Thyroid gland (tissue), 4 donors: ENCODE results near the gene LHFPL6. TPM values are rescaled to one million over a fixed set of nuclear protein-coding genes. Genes with fewer than 3 reads are reported as not detected.

Experiments
- DNase-seq, 2 donors: peaks; one replicate each; pipeline ENCODE4 v3.0.0-alpha.2; 2019
- H3K27ac ChIP-seq, 3 donors: fragments of 200-600 bp; sonication (generic); 1 replicate in 2 of 3; 2 replicates in 1 of 3; pipeline ENCODE4 v1.5.1; 2016 to 2019; ENCODE audit warnings: mild to moderate bottlenecking in 1 of 3, moderate library complexity in 1 of 3
- H3K27me3 ChIP-seq: fragments of 200-600 bp; sonication (generic); one replicate; pipeline ENCODE4 v1.5.1; 2019
- H3K36me3 ChIP-seq, 2 donors: fragments of 200-600 bp; sonication (generic); one replicate each; pipeline ENCODE4 v1.5.1; 2016 to 2019
- H3K4me1 ChIP-seq, 2 donors: fragments of 200-600 bp; sonication (generic); one replicate each; pipeline ENCODE4 v1.5.1; 2017 to 2019
- H3K4me3 ChIP-seq, 3 donors: fragments of 200-600 bp; sonication (generic); replicated peaks in 1 of 3; 1 replicate in 2 of 3; 2 replicates in 1 of 3; pipeline ENCODE4 v1.5.1; 2016; ENCODE audit warnings: mild to moderate bottlenecking in 1 of 3
- H3K9me3 ChIP-seq: fragments of 200-600 bp; sonication (generic); one replicate; pipeline ENCODE4 v1.5.1; 2017
- POLR2A ChIP-seq, 2 donors: fragments of 450-650 bp; IDR thresholded peaks; one replicate each; pipeline ENCODE4 v1.6.1; 2017; ENCODE audit warnings: antibody characterized with exemption in 2 of 2, mild to moderate bottlenecking in 2 of 2, moderate library complexity in 1 of 2
- WGBS, 2 donors: methylation state at CpG; one replicate each; pipeline ENCODE4 v1.1.5; 2017; 5-methylcytosine and 5-hydroxymethylcytosine counted together
- intact Hi-C: fragments of 100-400 bp; cut with DNase I; formaldehyde crosslinking; loops from one replicate; pipeline ENCODE4 v1.15.1; 2023
- total RNA-seq, 4 donors: library from RNA; depleted of rRNA; stranded (reverse); fragments of >200 nt; gene quantifications; one replicate each; pipeline ENCODE4 v1.2.3, GENCODE V29; 2016
- TF ChIP-seq, protein P1 (sequence below), 6 experiments: fragments of 200-600 bp in 3 of 6; fragments of 450-650 bp in 3 of 6; sonication (generic) in 3 of 6; IDR thresholded peaks; one replicate each; pipeline ENCODE4 v1.5.1; 2016 to 2019; ENCODE audit warnings: antibody characterized with exemption in 6 of 6, mild to moderate bottlenecking in 2 of 6, inconsistent platforms in 1 of 6, moderate library complexity in 1 of 6

The LHFPL6 gene
- total RNA-seq, 4 donors from 2014 or later = 23.6 to 86.3 (median 42.0) TPM

DNA sequence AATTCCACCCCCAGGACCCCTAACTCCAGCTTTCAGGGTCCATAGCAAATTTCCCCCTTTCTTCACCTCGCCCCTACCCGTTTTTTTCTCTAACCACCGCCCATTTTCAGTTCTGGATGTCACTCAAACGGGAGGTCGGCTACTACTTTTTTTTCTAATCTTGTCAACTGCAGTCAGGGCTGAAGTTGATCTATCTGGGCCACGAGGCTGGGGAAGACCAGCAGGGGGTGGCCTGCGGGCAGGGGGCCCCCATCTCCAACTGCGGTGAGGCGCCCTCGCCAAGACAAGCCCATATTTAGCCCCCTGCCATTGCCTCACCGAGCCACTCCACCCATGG lies 748 bp downstream of the LHFPL6 start:
- H3K9me3 ChIP-seq = no peaks in the 10 kb centered on the region
- peak overlapping the region; percentile 51 to 77 (median 75) for H3K4me3 ChIP-seq
- intact Hi-C loops = loop anchor here (5.0 kb wide), 1 partner anchor 330 kb away; no protein-coding TSS in a partner anchor
- H3K27ac ChIP-seq = peak overlapping the region in 2 of 3 donors; percentile 74 to 87
- no peak for DNase-seq
- no peaks in the 10 kb centered on the region for H3K27me3 ChIP-seq
- no peaks in the 10 kb centered on the region for H3K36me3 ChIP-seq
- H3K4me1 ChIP-seq = peaks cover 7 to 9% of the 10 kb centered on the region in 2 donors
- WGBS, 2 donors = 1 to 3% methylated on average over 11 of the region's 11 CpGs
- TF ChIP-seq, protein P1, sequence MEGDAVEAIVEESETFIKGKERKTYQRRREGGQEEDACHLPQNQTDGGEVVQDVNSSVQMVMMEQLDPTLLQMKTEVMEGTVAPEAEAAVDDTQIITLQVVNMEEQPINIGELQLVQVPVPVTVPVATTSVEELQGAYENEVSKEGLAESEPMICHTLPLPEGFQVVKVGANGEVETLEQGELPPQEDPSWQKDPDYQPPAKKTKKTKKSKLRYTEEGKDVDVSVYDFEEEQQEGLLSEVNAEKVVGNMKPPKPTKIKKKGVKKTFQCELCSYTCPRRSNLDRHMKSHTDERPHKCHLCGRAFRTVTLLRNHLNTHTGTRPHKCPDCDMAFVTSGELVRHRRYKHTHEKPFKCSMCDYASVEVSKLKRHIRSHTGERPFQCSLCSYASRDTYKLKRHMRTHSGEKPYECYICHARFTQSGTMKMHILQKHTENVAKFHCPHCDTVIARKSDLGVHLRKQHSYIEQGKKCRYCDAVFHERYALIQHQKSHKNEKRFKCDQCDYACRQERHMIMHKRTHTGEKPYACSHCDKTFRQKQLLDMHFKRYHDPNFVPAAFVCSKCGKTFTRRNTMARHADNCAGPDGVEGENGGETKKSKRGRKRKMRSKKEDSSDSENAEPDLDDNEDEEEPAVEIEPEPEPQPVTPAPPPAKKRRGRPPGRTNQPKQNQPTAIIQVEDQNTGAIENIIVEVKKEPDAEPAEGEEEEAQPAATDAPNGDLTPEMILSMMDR (IDR thresholded peaks at IDR 0.05) = no peak
- no peak for TF ChIP-seq POLR2A (IDR thresholded peaks at IDR 0.05)

DNA sequence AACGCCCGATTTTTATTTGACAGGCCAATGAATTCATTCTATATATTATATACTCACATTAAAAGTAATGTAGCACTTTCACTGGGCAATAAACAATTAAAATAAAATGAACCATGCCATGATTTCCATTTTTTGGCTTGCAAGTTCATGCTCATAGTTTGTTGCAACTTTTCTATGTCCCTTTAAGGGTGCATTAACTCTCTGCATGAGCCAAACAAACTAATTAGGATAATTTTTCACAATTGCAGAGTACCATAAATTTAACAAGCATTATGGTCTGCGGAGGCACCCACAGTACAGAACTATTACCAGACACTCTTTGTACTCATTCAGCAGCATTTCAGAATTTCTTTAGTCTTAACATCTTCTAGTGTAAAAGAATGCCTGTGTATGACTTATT lies 1.4 kb downstream of the LHFPL6 start:
- no peak for TF ChIP-seq POLR2A (IDR thresholded peaks at IDR 0.05)
- TF ChIP-seq, protein P1 (IDR thresholded peaks at IDR 0.05) = no peak
- Histone ChIP-seq H3K27me3 (no peaks in the 10 kb centered on the region), H3K36me3 (no peaks in the 10 kb centered on the region), H3K4me1 (peaks cover 7 to 9% of the 10 kb centered on the region in 2 donors), H3K4me3 (peak overlapping the region in 1 of 3 donors; percentile 77), H3K27ac (peak overlapping the region in 1 of 3 donors; percentile 87), H3K9me3 (no peaks in the 10 kb centered on the region)
- intact Hi-C loops = loop anchor here (5.0 kb wide), 1 partner anchor 329 kb away; no protein-coding TSS in a partner anchor
- 77 to 81% methylated on average over 3 of the region's 3 CpGs for WGBS, 2 donors
- DNase-seq = no peak

DNA sequence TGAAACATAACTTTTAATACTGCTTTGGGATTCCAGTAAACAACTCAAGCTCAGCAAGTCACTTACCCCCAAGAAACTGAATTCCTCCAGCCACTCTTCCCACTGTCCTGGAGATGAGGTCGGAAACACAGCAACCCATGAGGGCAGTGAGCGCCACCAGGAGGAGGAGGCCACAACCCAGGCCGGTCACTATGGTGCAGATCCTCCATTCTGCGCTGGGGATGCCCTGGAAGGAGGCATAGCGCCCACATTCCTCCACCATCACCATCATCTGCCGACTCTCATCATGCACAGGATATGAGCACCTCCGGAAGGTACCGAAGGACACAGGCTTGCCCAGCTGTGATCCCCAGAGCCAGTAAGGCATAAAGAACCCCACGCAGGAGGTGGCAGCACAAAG lies 2.2 kb downstream of the LHFPL6 start:
- TF ChIP-seq, protein P1 (IDR thresholded peaks at IDR 0.05) = no peak
- no peak for TF ChIP-seq POLR2A (IDR thresholded peaks at IDR 0.05)
- Histone ChIP-seq H3K4me3 (peak overlapping the region in 1 of 3 donors; percentile 8), H3K36me3 (no peaks in the 10 kb centered on the region), H3K27me3 (no peaks in the 10 kb centered on the region), H3K4me1 (peaks cover 7 to 9% of the 10 kb centered on the region in 2 donors), H3K9me3 (no peaks in the 10 kb centered on the region), H3K27ac (no peak overlapping the region)
- no peak for DNase-seq
- intact Hi-C loops = loop anchor here (5.0 kb wide), 1 partner anchor 328 kb away; no protein-coding TSS in a partner anchor
- 74 to 86% methylated on average over 9 of the region's 9 CpGs for WGBS, 2 donors

DNA sequence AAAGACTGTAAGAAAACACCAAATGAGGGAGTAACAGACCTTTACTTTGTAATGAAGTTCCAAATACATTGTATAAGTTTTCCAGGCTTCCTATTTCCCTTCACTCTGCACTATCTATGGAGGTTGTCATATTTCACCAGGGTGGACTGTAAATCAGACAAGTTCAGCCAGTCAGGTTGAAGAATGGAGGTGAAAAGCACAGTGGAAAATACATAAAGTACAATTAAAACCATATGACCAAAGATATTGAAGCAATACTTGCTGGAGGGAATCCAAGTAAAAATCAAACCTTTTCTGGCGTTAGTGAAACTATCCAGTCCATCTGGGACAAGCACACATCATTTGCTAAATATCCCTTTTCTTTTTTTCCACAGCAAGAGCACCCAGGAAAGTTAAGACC lies 3.2 kb downstream of the LHFPL6 start:
- Histone ChIP-seq H3K27ac (no peak overlapping the region), H3K4me1 (peaks cover 7 to 9% of the 10 kb centered on the region in 2 donors)
- intact Hi-C loops = loop anchor here (5.0 kb wide), 1 partner anchor 328 kb away; no protein-coding TSS in a partner anchor

DNA sequence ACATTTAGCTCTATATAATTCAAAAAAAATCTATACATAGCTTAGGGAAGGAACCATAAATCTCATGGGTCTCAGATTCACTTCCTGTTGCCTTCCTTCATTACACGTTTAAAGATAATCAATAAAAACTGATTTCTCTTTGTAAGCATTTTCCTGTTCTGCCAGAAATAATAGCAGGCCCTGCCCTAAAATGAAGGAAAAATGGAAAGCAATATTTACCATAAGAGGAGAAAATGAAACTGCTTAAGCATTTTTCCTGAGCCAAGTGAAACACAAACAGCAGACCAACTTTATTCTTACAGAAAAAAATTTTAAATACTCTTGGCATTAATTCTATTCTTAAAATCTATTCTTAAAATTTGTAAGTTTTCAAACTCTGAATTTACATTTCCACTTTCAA lies 4.0 kb downstream of the LHFPL6 start:
- 54 to 64% methylated on average over 1 of the region's 1 CpG for WGBS, 2 donors
- H3K27ac ChIP-seq = peak overlapping the region in 1 of 3 donors; percentile 28
- no peaks in the 10 kb centered on the region for H3K36me3 ChIP-seq
- H3K4me1 ChIP-seq = peaks cover 7 to 9% of the 10 kb centered on the region in 2 donors
- H3K4me3 ChIP-seq = no peak overlapping the region
- no peaks in the 10 kb centered on the region for H3K27me3 ChIP-seq
- intact Hi-C loops = no loop called here
- no peaks in the 10 kb centered on the region for H3K9me3 ChIP-seq
- TF ChIP-seq POLR2A (IDR thresholded peaks at IDR 0.05) = no peak
- TF ChIP-seq, protein P1 (IDR thresholded peaks at IDR 0.05) = no peak
- no peak for DNase-seq

More for the DNA sequence above, 3.2 kb downstream of the LHFPL6 start:
- Histone ChIP-seq H3K36me3 (no peaks in the 10 kb centered on the region), H3K4me3 (no peak overlapping the region), H3K27me3 (no peaks in the 10 kb centered on the region), H3K9me3 (no peaks in the 10 kb centered on the region)
- DNase-seq = no peak
- TF ChIP-seq POLR2A (IDR thresholded peaks at IDR 0.05) = no peak
- TF ChIP-seq, protein P1 (IDR thresholded peaks at IDR 0.05) = no peak
- 74 to 78% methylated on average over 1 of the region's 1 CpG for WGBS, 2 donors
